HepG2 (cell line): ENCODE results near the gene ELP4.

Source experiments
- ARNTL ChIP-seq: sonication (generic); formaldehyde crosslinking; IDR thresholded peaks from 2 replicates; pipeline ENCODE4 v1.4.0; 2020; ENCODE audit warnings: mild to moderate bottlenecking, missing genetic modification reagents
- DMAP1 ChIP-seq: IDR thresholded peaks from 2 replicates; pipeline ENCODE4 v1.6.1; 2016
- NFYB ChIP-seq: sonication (generic); formaldehyde crosslinking; IDR thresholded peaks from 2 replicates; pipeline ENCODE4 v1.4.0; 2020; ENCODE audit warnings: missing genetic modification reagents
- SNAPC2 ChIP-seq: sonication (generic); formaldehyde crosslinking; IDR thresholded peaks from 2 replicates; pipeline ENCODE4 v1.8.1; 2022; ENCODE audit warnings: mild to moderate bottlenecking, missing genetic modification reagents
- TRIM24 ChIP-seq: sonication (generic); formaldehyde crosslinking; IDR thresholded peaks from 2 replicates; pipeline ENCODE4 v1.8.0; 2022; ENCODE audit warnings: mild to moderate bottlenecking, missing genetic modification reagents
- ZNF430 ChIP-seq: sonication (generic); formaldehyde crosslinking; IDR thresholded peaks from 2 replicates; pipeline ENCODE4 v1.9.0; 2021; ENCODE audit warnings: mild to moderate bottlenecking, missing genetic modification reagents
- ZNF570 ChIP-seq: sonication (generic); formaldehyde crosslinking; IDR thresholded peaks from 2 replicates; pipeline ENCODE4 v1.4.0; 2020; ENCODE audit warnings: mild to moderate bottlenecking, missing genetic modification reagents, borderline replicate concordance
- TF ChIP-seq, protein P1 (sequence below): sonication (generic); formaldehyde crosslinking; IDR thresholded peaks from 2 replicates; pipeline ENCODE4 v1.4.0; 2020; ENCODE audit warnings: missing genetic modification reagents

DNA sequence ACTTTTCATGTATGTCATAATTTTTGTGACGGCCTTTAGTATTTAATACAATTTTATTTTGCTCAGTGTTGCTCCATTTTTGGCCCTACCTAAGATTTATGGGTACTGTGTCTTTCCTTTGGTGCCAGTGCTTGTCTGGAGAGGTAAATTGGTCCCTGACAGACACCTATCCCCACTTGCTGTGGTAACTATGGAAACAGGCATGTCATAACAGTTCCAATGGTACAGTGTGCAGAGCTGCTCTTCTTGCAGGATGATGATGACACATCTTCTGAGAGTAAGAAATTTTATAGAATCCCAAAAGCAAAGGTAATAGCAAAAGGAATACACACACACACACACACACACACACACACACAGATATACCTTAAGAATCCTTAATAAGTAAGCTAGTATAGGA, 118.5 kb downstream of the ELP4 start:
- TF ChIP-seq ZNF570 (CRISPR knock-in tag), result no peak
- no peak for TF ChIP-seq TRIM24
- no peak for TF ChIP-seq ZNF430
- TF ChIP-seq SNAPC2 (CRISPR knock-in tag), result no peak
- TF ChIP-seq ARNTL, result no peak
- TF ChIP-seq, protein P1, sequence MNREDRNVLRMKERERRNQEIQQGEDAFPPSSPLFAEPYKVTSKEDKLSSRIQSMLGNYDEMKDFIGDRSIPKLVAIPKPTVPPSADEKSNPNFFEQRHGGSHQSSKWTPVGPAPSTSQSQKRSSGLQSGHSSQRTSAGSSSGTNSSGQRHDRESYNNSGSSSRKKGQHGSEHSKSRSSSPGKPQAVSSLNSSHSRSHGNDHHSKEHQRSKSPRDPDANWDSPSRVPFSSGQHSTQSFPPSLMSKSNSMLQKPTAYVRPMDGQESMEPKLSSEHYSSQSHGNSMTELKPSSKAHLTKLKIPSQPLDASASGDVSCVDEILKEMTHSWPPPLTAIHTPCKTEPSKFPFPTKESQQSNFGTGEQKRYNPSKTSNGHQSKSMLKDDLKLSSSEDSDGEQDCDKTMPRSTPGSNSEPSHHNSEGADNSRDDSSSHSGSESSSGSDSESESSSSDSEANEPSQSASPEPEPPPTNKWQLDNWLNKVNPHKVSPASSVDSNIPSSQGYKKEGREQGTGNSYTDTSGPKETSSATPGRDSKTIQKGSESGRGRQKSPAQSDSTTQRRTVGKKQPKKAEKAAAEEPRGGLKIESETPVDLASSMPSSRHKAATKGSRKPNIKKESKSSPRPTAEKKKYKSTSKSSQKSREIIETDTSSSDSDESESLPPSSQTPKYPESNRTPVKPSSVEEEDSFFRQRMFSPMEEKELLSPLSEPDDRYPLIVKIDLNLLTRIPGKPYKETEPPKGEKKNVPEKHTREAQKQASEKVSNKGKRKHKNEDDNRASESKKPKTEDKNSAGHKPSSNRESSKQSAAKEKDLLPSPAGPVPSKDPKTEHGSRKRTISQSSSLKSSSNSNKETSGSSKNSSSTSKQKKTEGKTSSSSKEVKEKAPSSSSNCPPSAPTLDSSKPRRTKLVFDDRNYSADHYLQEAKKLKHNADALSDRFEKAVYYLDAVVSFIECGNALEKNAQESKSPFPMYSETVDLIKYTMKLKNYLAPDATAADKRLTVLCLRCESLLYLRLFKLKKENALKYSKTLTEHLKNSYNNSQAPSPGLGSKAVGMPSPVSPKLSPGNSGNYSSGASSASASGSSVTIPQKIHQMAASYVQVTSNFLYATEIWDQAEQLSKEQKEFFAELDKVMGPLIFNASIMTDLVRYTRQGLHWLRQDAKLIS, result no peak
- no peak for TF ChIP-seq NFYB (CRISPR knock-in tag)
- TF ChIP-seq DMAP1 (CRISPR knock-in tag), result no peak
